Measurements from ENCODE around the gene DIDO1. TPM values are rescaled to one million over a fixed set of nuclear protein-coding genes. Genes with fewer than 3 reads are reported as not detected.

The DIDO1 gene
- total and polyA plus RNA-seq, 8 donors: 38.1 to 65.9 (median 58.5) TPM

DNA sequence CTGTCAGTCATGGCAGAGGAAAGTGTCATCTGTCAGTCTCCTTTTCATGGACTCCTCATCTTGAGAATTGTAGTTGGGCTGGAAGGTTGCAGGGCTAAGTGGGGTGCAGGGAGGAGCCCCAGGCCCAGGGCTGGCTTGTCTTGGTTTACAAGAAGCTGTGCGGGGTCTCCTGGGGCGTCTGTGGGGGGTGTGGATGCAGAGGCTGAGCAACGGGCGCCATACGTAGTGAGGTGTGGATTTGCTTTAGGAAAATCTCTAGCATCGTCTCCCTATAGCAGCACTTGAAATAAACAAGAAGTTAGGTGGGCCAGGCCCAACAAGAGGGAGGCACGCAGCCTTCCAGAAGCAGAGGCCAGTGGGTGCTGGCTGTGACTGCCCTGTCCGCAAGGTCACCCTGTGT, 24.4 kb upstream of the DIDO1 start:
- H3K4me3 ChIP-seq: no peak overlapping the region
- H3K27me3 ChIP-seq: no peaks in the 10 kb centered on the region
- intact Hi-C loops (cut with DNase I): no loop called here

DNA sequence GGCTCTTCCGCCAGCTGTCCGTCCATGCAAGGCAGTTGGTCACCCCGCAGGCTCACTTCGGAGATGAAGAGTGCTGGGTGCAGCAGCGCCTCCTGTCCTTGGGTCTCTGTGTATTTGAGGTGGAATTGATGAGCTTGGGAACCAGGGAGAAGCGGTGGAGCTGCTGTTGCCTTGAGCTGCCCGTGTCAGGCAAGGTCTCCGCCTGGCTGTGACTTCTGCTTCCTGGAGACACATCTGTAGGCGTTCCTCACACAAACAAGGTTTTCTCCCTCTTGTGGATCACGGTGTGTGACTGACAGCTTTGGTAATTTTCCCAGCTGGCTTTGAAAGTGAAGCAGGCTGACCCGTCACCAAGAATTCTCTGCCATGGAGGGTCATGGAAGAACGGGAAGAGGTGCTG, 23.7 kb upstream of the DIDO1 start:
- no peak overlapping the region for H3K27ac ChIP-seq
- peaks cover 17 to 38% of the 10 kb centered on the region in 2 donors for H3K4me1 ChIP-seq
- H3K36me3 ChIP-seq: peaks cover 0 to 59% of the 10 kb centered on the region in 2 donors
- TF ChIP-seq, protein P1, sequence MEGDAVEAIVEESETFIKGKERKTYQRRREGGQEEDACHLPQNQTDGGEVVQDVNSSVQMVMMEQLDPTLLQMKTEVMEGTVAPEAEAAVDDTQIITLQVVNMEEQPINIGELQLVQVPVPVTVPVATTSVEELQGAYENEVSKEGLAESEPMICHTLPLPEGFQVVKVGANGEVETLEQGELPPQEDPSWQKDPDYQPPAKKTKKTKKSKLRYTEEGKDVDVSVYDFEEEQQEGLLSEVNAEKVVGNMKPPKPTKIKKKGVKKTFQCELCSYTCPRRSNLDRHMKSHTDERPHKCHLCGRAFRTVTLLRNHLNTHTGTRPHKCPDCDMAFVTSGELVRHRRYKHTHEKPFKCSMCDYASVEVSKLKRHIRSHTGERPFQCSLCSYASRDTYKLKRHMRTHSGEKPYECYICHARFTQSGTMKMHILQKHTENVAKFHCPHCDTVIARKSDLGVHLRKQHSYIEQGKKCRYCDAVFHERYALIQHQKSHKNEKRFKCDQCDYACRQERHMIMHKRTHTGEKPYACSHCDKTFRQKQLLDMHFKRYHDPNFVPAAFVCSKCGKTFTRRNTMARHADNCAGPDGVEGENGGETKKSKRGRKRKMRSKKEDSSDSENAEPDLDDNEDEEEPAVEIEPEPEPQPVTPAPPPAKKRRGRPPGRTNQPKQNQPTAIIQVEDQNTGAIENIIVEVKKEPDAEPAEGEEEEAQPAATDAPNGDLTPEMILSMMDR (IDR thresholded peaks at IDR 0.05): no peak
- DNase-seq: no peak
- ATAC-seq: no peak
- no peaks in the 10 kb centered on the region for H3K27me3 ChIP-seq
- no peak overlapping the region for H3K4me3 ChIP-seq
- intact Hi-C loops (cut with DNase I): no loop called here
- no peaks in the 10 kb centered on the region for H3K9me3 ChIP-seq

More for the DNA sequence above, 24.4 kb upstream of the DIDO1 start:
- Histone ChIP-seq H3K4me1 (peaks cover 17 to 38% of the 10 kb centered on the region in 2 donors), H3K36me3 (peaks cover 0 to 51% of the 10 kb centered on the region in 2 donors), H3K9me3 (no peaks in the 10 kb centered on the region), H3K27ac (no peak overlapping the region)
- no peak for DNase-seq
- ATAC-seq: no peak
- TF ChIP-seq, protein P1 (IDR thresholded peaks at IDR 0.05): no peak

DNA sequence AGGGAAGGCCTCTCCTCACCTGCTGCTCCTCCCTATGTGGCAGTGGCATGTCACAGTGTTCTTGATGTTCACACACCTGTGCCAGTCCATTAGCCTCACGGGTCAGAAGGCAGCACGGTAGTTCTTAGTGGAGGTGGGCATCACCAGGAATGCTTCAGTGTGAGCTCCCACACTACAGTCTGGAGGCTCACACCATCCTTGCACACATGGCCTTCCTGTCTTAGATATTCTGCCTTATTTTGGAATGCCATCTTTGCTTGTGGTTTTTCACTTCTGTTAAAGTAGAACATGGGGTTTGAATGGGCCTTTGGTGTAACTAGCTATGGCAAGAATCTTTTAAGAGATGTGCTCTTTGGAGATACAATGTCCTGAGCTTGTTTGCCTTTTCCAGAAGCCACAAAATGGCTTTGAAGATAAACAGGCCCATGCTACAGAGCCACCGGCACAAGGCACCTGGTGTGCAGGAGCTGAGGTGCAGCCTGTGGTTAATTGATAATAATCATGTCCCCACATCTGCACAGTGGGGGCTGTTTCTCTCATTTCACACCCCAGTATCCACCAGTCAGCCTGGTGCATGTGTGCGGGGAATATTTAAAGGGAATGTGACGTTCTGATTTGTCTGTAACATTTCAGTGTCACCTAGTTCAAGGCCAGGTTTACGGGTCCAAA, 23.0 kb upstream of the DIDO1 start:
- H3K4me1 ChIP-seq: peaks cover 13 to 32% of the 10 kb centered on the region in 2 donors

DNA sequence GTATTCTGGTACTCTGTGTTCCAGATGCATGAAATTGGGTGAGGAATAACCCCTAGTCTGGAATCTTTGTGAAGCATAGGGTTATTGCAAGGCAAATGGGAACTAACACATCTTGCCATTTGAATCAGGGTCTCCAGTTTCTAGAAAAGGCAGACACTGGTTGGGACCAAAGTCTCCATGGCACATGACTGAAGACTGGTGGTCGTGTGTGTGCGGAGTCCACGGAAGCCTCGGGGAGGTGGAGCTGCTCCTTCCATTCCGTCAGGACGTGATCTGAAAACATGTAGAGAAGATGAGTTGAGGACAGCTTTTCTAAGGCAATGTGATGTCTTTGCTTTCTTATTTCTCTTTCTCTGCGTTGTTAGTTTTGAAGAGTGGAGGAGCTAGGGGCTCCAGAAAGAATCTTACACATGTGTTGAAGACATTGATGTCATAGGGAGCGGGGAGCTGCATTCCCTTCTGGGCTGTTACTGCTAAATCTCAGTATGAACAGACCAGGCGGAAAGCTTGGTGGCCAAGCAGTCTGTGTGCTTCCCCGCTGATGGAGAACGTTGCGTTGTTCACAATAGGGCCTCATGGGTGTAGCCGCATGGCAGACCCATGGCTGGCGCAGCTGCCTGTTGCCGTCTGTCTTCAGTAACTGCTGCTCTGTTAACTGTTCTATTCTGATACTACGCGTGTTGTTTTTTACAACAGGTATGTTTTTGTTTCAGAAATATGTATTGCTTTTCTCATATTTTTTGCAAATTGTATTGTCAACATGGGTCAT, 21.4 kb upstream of the DIDO1 start:
- peaks cover 0 to 82% of the 10 kb centered on the region in 2 donors for H3K36me3 ChIP-seq
- H3K4me1 ChIP-seq: peaks cover 0 to 16% of the 10 kb centered on the region in 2 donors
- intact Hi-C loops (cut with DNase I): no loop called here
- ATAC-seq: no peak
- H3K4me3 ChIP-seq: no peak overlapping the region
- no peak overlapping the region for H3K27ac ChIP-seq
- no peaks in the 10 kb centered on the region for H3K9me3 ChIP-seq
- no peaks in the 10 kb centered on the region for H3K27me3 ChIP-seq
- TF ChIP-seq, protein P1 (IDR thresholded peaks at IDR 0.05): no peak
- DNase-seq: peak in 1 of 4 donors; percentile 50

More for the DNA sequence above, 23.0 kb upstream of the DIDO1 start:
- ATAC-seq (no peak), DNase-seq (no peak)
- no peaks in the 10 kb centered on the region for H3K27me3 ChIP-seq
- H3K27ac ChIP-seq: no peak overlapping the region
- TF ChIP-seq, protein P1 (IDR thresholded peaks at IDR 0.05): no peak
- no peaks in the 10 kb centered on the region for H3K9me3 ChIP-seq
- peaks cover 0 to 66% of the 10 kb centered on the region in 2 donors for H3K36me3 ChIP-seq
- intact Hi-C loops (cut with DNase I): no loop called here
- H3K4me3 ChIP-seq: no peak overlapping the region

DNA sequence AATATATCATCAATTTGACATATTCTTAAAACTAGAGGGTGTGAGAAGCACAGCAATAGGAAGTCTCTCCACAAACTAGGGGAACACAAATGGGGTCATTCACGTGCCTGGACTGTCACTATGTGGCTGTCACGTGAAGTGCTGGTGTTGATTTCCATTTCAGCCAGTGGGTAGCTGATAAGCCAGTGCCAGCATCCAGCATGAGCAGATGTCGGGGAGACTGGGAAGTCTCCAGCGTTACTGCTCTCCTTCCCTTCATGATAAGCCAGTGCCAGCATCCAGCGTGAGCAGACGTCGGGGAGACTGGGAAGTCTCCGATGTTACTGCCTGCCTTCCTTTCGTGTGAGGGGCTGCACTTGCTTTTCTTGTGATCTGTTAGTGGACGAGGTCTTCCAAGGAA, 20.6 kb upstream of the DIDO1 start:
- Histone ChIP-seq H3K27me3 (no peaks in the 10 kb centered on the region), H3K36me3 (peaks cover 0 to 90% of the 10 kb centered on the region in 2 donors), H3K27ac (no peak overlapping the region), H3K4me1 (peaks cover 0 to 8% of the 10 kb centered on the region in 2 donors), H3K9me3 (no peaks in the 10 kb centered on the region), H3K4me3 (no peak overlapping the region)
- DNase-seq (peak in 1 of 4 donors; percentile 22), ATAC-seq (no peak)
- TF ChIP-seq, protein P1 (IDR thresholded peaks at IDR 0.05): no peak
- intact Hi-C loops (cut with DNase I): no loop called here
